SK-N-SH (cell line): ENCODE results near the gene PLA2G7.

Experiments used
- CHD2 ChIP-seq: fragments of 150-350 bp; IDR thresholded peaks from 2 replicates; pipeline ENCODE4 v1.6.1; 2018; ENCODE audit warnings: low read length; ENCODE audit not compliant: partially characterized antibody
- EZH2phosphoT487 ChIP-seq: fragments of 200-600 bp; sonication (generic); IDR thresholded peaks from 2 replicates; pipeline ENCODE4 v1.6.1; 2017; ENCODE audit warnings: low read depth, mixed run types, mild to moderate bottlenecking, antibody characterized with exemption, moderate library complexity, borderline replicate concordance
- RAD21 ChIP-seq: IDR thresholded peaks from 2 replicates; pipeline ENCODE4 v1.6.1; 2012; ENCODE audit warnings: mild to moderate bottlenecking, low read length
- RXRA ChIP-seq: IDR thresholded peaks from 2 replicates; pipeline ENCODE4 v1.4.0; 2012; ENCODE audit warnings: low read depth, mild to moderate bottlenecking, borderline replicate concordance
- TF ChIP-seq, protein P1 (sequence below): fragments of 200-600 bp; sonication (generic); IDR thresholded peaks from 2 replicates; pipeline ENCODE4 v1.6.1; 2017; ENCODE audit warnings: antibody characterized with exemption, mild to moderate bottlenecking, moderate library complexity
- TF ChIP-seq, protein P2 (sequence below): IDR thresholded peaks from 2 replicates; pipeline ENCODE4 v1.6.1; 2012; ENCODE audit warnings: mild to moderate bottlenecking, low read depth, low read length, moderate library complexity

DNA sequence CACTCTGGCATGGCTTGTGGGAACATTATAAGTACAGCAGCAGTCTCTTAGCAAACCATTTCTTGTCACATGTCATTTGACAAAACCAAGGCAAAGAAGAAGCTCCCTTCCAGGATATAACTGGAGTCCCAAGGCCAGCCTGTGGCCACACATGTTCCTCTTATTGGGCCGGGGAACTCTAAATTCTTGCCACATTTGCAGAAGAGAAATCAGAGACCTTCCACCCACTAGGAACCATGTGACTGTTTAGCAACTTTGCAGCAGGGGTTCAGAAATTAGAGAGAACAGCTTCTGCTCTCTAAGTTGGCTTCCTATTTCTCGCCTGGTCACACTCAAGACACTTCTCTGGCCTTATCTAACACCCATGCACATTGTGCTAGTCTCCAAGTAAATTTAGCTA is 37.6 kb upstream of the PLA2G7 start:
- no peak for TF ChIP-seq CHD2
- no peak for TF ChIP-seq RAD21
- no peak for TF ChIP-seq EZH2phosphoT487
- TF ChIP-seq, protein P1, sequence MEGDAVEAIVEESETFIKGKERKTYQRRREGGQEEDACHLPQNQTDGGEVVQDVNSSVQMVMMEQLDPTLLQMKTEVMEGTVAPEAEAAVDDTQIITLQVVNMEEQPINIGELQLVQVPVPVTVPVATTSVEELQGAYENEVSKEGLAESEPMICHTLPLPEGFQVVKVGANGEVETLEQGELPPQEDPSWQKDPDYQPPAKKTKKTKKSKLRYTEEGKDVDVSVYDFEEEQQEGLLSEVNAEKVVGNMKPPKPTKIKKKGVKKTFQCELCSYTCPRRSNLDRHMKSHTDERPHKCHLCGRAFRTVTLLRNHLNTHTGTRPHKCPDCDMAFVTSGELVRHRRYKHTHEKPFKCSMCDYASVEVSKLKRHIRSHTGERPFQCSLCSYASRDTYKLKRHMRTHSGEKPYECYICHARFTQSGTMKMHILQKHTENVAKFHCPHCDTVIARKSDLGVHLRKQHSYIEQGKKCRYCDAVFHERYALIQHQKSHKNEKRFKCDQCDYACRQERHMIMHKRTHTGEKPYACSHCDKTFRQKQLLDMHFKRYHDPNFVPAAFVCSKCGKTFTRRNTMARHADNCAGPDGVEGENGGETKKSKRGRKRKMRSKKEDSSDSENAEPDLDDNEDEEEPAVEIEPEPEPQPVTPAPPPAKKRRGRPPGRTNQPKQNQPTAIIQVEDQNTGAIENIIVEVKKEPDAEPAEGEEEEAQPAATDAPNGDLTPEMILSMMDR, result no peak
- TF ChIP-seq, protein P2, sequence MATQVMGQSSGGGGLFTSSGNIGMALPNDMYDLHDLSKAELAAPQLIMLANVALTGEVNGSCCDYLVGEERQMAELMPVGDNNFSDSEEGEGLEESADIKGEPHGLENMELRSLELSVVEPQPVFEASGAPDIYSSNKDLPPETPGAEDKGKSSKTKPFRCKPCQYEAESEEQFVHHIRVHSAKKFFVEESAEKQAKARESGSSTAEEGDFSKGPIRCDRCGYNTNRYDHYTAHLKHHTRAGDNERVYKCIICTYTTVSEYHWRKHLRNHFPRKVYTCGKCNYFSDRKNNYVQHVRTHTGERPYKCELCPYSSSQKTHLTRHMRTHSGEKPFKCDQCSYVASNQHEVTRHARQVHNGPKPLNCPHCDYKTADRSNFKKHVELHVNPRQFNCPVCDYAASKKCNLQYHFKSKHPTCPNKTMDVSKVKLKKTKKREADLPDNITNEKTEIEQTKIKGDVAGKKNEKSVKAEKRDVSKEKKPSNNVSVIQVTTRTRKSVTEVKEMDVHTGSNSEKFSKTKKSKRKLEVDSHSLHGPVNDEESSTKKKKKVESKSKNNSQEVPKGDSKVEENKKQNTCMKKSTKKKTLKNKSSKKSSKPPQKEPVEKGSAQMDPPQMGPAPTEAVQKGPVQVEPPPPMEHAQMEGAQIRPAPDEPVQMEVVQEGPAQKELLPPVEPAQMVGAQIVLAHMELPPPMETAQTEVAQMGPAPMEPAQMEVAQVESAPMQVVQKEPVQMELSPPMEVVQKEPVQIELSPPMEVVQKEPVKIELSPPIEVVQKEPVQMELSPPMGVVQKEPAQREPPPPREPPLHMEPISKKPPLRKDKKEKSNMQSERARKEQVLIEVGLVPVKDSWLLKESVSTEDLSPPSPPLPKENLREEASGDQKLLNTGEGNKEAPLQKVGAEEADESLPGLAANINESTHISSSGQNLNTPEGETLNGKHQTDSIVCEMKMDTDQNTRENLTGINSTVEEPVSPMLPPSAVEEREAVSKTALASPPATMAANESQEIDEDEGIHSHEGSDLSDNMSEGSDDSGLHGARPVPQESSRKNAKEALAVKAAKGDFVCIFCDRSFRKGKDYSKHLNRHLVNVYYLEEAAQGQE, result no peak
- no peak for TF ChIP-seq RXRA
